Measurements from ENCODE around the gene UTP25.
"Not testable (repeated sequence)": the region's sequence is repeated elsewhere in the genome, so short reads cannot be mapped to it uniquely, and the experiment has no call there.

Gene UTP25

GRCh38 chr1:209900734-209901133, 73.0 kb downstream of the UTP25 start:
- H3K27ac ChIP-seq: no peak overlapping the region
- no peak for TF ChIP-seq CTCF (conservative IDR thresholded peaks at IDR 0.05)
- TF ChIP-seq ZFX (IDR thresholded peaks at IDR 0.05): no peak

- no peak overlapping the region for H3K27ac ChIP-seq
- TF ChIP-seq CTCF (conservative IDR thresholded peaks at IDR 0.05) (no peak), ZFX (IDR thresholded peaks at IDR 0.05) (no peak)
These were observed 73.4 kb downstream of the UTP25 start for GRCh38 chr1:209901211-209901610.

- H3K27ac ChIP-seq: not testable (repeated sequence)
These were observed 77.0 kb downstream of the UTP25 start for GRCh38 chr1:209904774-209905173.

Data from C4-2B (cell line).